GM12878 (cell line): ENCODE measurements around the gene MAST4. TPM values are rescaled to one million over a fixed set of nuclear protein-coding genes. Genes with fewer than 3 reads are reported as not detected.

Source experiments
- ATAC-seq: fragments of 200-7000 bp; cut with Tn5 transposase; 3 replicates; pipeline ENCODE4 v1.9.1; 2020; ENCODE audit warnings: mild to moderate bottlenecking, moderate library complexity
- BruUV-seq: library from RNA; stranded (reverse); fragments of 400-500 nt; replicated peaks from 2 replicates; lab custom pipeline; 2021; lab: Mats Ljungman, UMichigan
- CTCF ChIA-PET: fragments of 300-600 bp; sonication (Branson Sonifier 250); formaldehyde crosslinking; extraction: SDS; loops from one replicate; lab custom pipeline; 2021; ENCODE audit warnings: inconsistent platforms; lab: Yijun Ruan, JAX
- POLR2A ChIA-PET: fragments of 350-600 bp; formaldehyde crosslinking; extraction: SDS; loops from one replicate; lab custom pipeline; 2021; ENCODE audit warnings: inconsistent platforms; lab: Charles Lee
- RAD21 ChIA-PET: fragments of 300-600 bp; sonication (Branson Sonifier 250); formaldehyde crosslinking; loops from one replicate; lab custom pipeline; 2023; ENCODE audit warnings: antibody characterized with exemption; ENCODE audit not compliant: unreplicated experiment; lab: Charles Lee
- SMC1A ChIA-PET: fragments of 300-600 bp; sonication (Branson Sonifier 250); formaldehyde crosslinking; loops from one replicate; lab custom pipeline; 2023; ENCODE audit not compliant: unreplicated experiment, uncharacterized antibody; lab: Charles Lee
- DNase-seq: peaks from one replicate; pipeline ENCODE4 v3.0.0-alpha.2; 2011; ENCODE audit warnings: low read depth, low spot score
- FAIRE-seq: peaks from 3 replicates; lab custom pipeline; 2011; peaks lifted over from hg19 to GRCh38; lab: Jason Lieb, UNC
- H2AFZ ChIP-seq: 2 replicates; pipeline ENCODE4 v1.6.0; 2011; ENCODE audit warnings: low read depth, low read length, control low read depth; ENCODE audit not compliant: control insufficient read depth
- H3K27ac ChIP-seq: 2 replicates; pipeline ENCODE4 v1.5.1; 2011; ENCODE audit warnings: control low read depth; ENCODE audit not compliant: control insufficient read depth, insufficient read depth
- H3K27me3 ChIP-seq, 2 experiments: replicated peaks in 1 of 2; 2 replicates each; pipeline versions ENCODE4 v1.6.0 to v1.6.1; 2011; ENCODE audit warnings: low read length in 1 of 2; ENCODE audit not compliant: control insufficient read depth in 2 of 2, insufficient read depth in 2 of 2
- H3K36me3 ChIP-seq, 2 experiments: 2 replicates each; pipeline ENCODE4 v1.5.1; 2011; ENCODE audit warnings: low read length in 1 of 2; ENCODE audit not compliant: control insufficient read depth in 2 of 2, insufficient read depth in 2 of 2
- H3K4me1 ChIP-seq: 2 replicates; pipeline ENCODE4 v1.6.1; 2011; ENCODE audit warnings: mild to moderate bottlenecking, low read length, moderate library complexity, mixed read lengths; ENCODE audit not compliant: control insufficient read depth, insufficient read depth
- H3K4me2 ChIP-seq: 2 replicates; pipeline ENCODE4 v1.6.0; 2011; ENCODE audit warnings: control low read depth; ENCODE audit not compliant: control insufficient read depth, insufficient read depth
- H3K4me3 ChIP-seq: fragments of 200-600 bp; sonication (generic); 2 replicates; pipeline ENCODE4 v1.5.1; 2016
- H3K79me2 ChIP-seq: 2 replicates; pipeline ENCODE4 v1.6.0; 2011; ENCODE audit warnings: low read length; ENCODE audit not compliant: control insufficient read depth, insufficient read depth
- H3K9ac ChIP-seq: 2 replicates; pipeline ENCODE4 v1.8.0; 2011; ENCODE audit warnings: low read length, control low read depth, mixed read lengths; ENCODE audit not compliant: control insufficient read depth, insufficient read depth
- H3K9me3 ChIP-seq: replicated peaks from 3 replicates; pipeline ENCODE4 v1.5.1; 2011; ENCODE audit warnings: mild to moderate bottlenecking, low read length; ENCODE audit not compliant: control insufficient read depth, insufficient read depth
- H4K20me1 ChIP-seq: 2 replicates; pipeline ENCODE4 v1.6.0; 2011; ENCODE audit not compliant: control insufficient read depth, insufficient read depth
- ATF2 ChIP-seq: IDR thresholded peaks from 2 replicates; pipeline ENCODE4 v1.6.1; 2012; ENCODE audit warnings: low read length, inconsistent platforms
- BCL3 ChIP-seq: IDR thresholded peaks from 2 replicates; pipeline ENCODE4 v1.6.1; 2011; ENCODE audit warnings: borderline replicate concordance, low read depth, mild to moderate bottlenecking, moderate library complexity, low read length; ENCODE audit not compliant: insufficient read depth, poor library complexity, severe bottlenecking
- E4F1 ChIP-seq: fragments of 450-650 bp; IDR thresholded peaks from 2 replicates; pipeline ENCODE4 v1.6.1; 2018; ENCODE audit warnings: borderline replicate concordance, mild to moderate bottlenecking; ENCODE audit not compliant: partially characterized antibody
- EZH2 ChIP-seq: IDR thresholded peaks from 2 replicates; pipeline ENCODE4 v1.6.1; 2012; ENCODE audit warnings: low read depth, mild to moderate bottlenecking, control low read depth, inconsistent platforms, low read length, borderline replicate concordance; ENCODE audit not compliant: control insufficient read depth
- FOXK2 ChIP-seq: fragments of 450-650 bp; IDR thresholded peaks from 2 replicates; pipeline ENCODE4 v1.6.1; 2017; ENCODE audit warnings: mild to moderate bottlenecking, moderate library complexity
- IKZF1 ChIP-seq: fragments of 450-650 bp; conservative IDR thresholded peaks from 2 replicates; pipeline ENCODE4 v1.6.1; 2017; ENCODE audit warnings: antibody characterized with exemption, mild to moderate bottlenecking
- KDM1A ChIP-seq: fragments of 200-600 bp; sonication (generic); IDR thresholded peaks from 2 replicates; pipeline ENCODE4 v1.6.1; 2016; ENCODE audit warnings: borderline replicate concordance
- NR2F1 ChIP-seq: fragments of 450-650 bp; conservative IDR thresholded peaks from 2 replicates; pipeline ENCODE4 v1.6.1; 2017; ENCODE audit warnings: mild to moderate bottlenecking
- SMAD1 ChIP-seq: fragments of 450-650 bp; IDR thresholded peaks from 2 replicates; pipeline ENCODE4 v1.6.1; 2018; ENCODE audit warnings: mild to moderate bottlenecking, low read depth; ENCODE audit not compliant: partially characterized antibody
- ZBTB40 ChIP-seq: fragments of 450-650 bp; IDR thresholded peaks from 2 replicates; pipeline ENCODE4 v1.6.1; 2016; ENCODE audit warnings: mild to moderate bottlenecking, moderate library complexity, borderline replicate concordance
- WGBS: methylation state at CpG from one replicate; pipeline ENCODE4 v1.1.6; 2016; ENCODE audit warnings: low lambda C conversion rate; ENCODE audit not compliant: insufficient replicate concordance, insufficient coverage; ENCODE audit errors: missing lambda C conversion rate; 5-methylcytosine and 5-hydroxymethylcytosine counted together
- in situ Hi-C: fragments of 300-500 bp; cut with MboI; formaldehyde crosslinking; loops from 9 replicates; pipeline ENCODE4 v1.14.3; 2018; ENCODE audit warnings: mixed read lengths
- intact Hi-C: fragments of 100-400 bp; cut with micrococcal nuclease; formaldehyde crosslinking; loops from one replicate; pipeline ENCODE4 v1.14.2; 2022; ENCODE audit not compliant: unreplicated experiment
- polyA plus RNA-seq, 11 experiments: library from polyadenylated mRNA; depleted of rRNA in 4 of 11; unstranded in 6 of 11; stranded (reverse) in 5 of 11; fragments of >200 nt; fragmentation: Nextera tagmentation in 4 of 11; fragmentation: Illumina TruSeq in 1 of 11; extraction: Ambion mirVana in 4 of 11; extraction: Trizol in 1 of 11; gene quantifications; 1 replicate in 1 of 11; 2 replicates in 10 of 11; pipeline versions ENCODE4 v1.2.1 to v1.2.3, GENCODE V29; 2011 to 2016; ENCODE audit warnings: inconsistent platforms in 2 of 11, missing spikeins in 2 of 11, low read depth in 1 of 11
- total RNA-seq, 4 experiments: library from RNA; depleted of rRNA in 3 of 4; stranded (reverse); fragments of >200 nt in 3 of 4; fragmentation: Illumina TruSeq in 1 of 4; extraction: Trizol in 1 of 4; gene quantifications; 2 replicates each; pipeline versions ENCODE4 v1.2.1 to v1.2.3, GENCODE V29; 2013 to 2021
- TF ChIP-seq, protein P1 (sequence below): fragments of 450-650 bp; IDR thresholded peaks from 2 replicates; pipeline ENCODE4 v1.6.1; 2018; ENCODE audit warnings: mild to moderate bottlenecking, low read depth, moderate library complexity; ENCODE audit not compliant: partially characterized antibody

The MAST4 gene
- total and polyA plus RNA-seq, 10 of the 15 experiments (the other 5 are each of a cell fraction or from before 2014, with no cell fraction given), result 0.02 to 1.6 (median 0.29) TPM; not detected in 1

- no peaks in the 10 kb centered on the region for H3K79me2 ChIP-seq
- RAD21 ChIA-PET, result no interaction called here
- no peak overlapping the region for H3K4me2 ChIP-seq
- SMC1A ChIA-PET, result no interaction called here
- no peak overlapping the region for H3K9ac ChIP-seq
- no peak overlapping the region for H3K4me3 ChIP-seq
- H3K27ac ChIP-seq, result no peak overlapping the region
- CTCF ChIA-PET, result no interaction called here
- ATAC-seq (no peak), DNase-seq (no peak), FAIRE-seq (no peak)
- in situ Hi-C loops, result no loop called here
- no peaks in the 10 kb centered on the region for H3K4me1 ChIP-seq
- no peaks in the 10 kb centered on the region for H3K36me3 ChIP-seq
- no peaks in the 10 kb centered on the region for H4K20me1 ChIP-seq
- no peaks in the 10 kb centered on the region; a peak in 1 of 4 replicates for H3K27me3 ChIP-seq
- no TSS peak for BruUV-seq
- H2AFZ ChIP-seq, result no peak overlapping the region
- WGBS, result 12% methylated on average over 4 of the region's 4 CpGs
- H3K9me3 ChIP-seq, result no peaks in the 10 kb centered on the region
- intact Hi-C loops, result no loop called here
- POLR2A ChIA-PET, result no interaction called here
- TF ChIP-seq IKZF1 (no peak), FOXK2 (no peak), SMAD1 (no peak), ATF2 (no peak), KDM1A (no peak), E4F1 (no peak), ZBTB40 (no peak), NR2F1 (no peak), BCL3 (no peak), EZH2 (no peak)
- TF ChIP-seq, protein P1, sequence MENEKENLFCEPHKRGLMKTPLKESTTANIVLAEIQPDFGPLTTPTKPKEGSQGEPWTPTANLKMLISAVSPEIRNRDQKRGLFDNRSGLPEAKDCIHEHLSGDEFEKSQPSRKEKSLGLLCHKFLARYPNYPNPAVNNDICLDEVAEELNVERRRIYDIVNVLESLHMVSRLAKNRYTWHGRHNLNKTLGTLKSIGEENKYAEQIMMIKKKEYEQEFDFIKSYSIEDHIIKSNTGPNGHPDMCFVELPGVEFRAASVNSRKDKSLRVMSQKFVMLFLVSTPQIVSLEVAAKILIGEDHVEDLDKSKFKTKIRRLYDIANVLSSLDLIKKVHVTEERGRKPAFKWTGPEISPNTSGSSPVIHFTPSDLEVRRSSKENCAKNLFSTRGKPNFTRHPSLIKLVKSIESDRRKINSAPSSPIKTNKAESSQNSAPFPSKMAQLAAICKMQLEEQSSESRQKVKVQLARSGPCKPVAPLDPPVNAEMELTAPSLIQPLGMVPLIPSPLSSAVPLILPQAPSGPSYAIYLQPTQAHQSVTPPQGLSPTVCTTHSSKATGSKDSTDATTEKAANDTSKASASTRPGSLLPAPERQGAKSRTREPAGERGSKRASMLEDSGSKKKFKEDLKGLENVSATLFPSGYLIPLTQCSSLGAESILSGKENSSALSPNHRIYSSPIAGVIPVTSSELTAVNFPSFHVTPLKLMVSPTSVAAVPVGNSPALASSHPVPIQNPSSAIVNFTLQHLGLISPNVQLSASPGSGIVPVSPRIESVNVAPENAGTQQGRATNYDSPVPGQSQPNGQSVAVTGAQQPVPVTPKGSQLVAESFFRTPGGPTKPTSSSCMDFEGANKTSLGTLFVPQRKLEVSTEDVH, result no peak
These were observed 351.3 kb downstream of the MAST4 start for GRCh38 chr5:66947458-66947857.
